IgD-negative memory B cell (primary cell): Measurements from ENCODE around the gene MEMO1. TPM values are rescaled to one million over a fixed set of nuclear protein-coding genes. Genes with fewer than 3 reads are reported as not detected.

Experiments used
- H3K27ac Mint-ChIP-seq, 3 donors: one replicate each; pipeline ENCODE4 v1.8.0; 2020 to 2022; ENCODE audit warnings: mild to moderate bottlenecking in 3 of 3, mixed read lengths in 3 of 3, moderate library complexity in 1 of 3
- H3K27me3 Mint-ChIP-seq: one replicate; pipeline ENCODE4 v1.8.0; 2021; ENCODE audit warnings: mixed read lengths
- H3K36me3 Mint-ChIP-seq: one replicate; pipeline ENCODE4 v1.8.0; 2020; ENCODE audit warnings: mild to moderate bottlenecking, mixed read lengths
- H3K4me1 Mint-ChIP-seq, 3 donors: one replicate each; pipeline ENCODE4 v1.8.0; 2020 to 2022; ENCODE audit warnings: mixed read lengths in 3 of 3, mild to moderate bottlenecking in 1 of 3
- H3K4me3 Mint-ChIP-seq, 4 donors: one replicate each; pipeline ENCODE4 v1.8.0; 2020 to 2022; ENCODE audit warnings: mild to moderate bottlenecking in 4 of 4, mixed read lengths in 4 of 4, moderate library complexity in 3 of 4
- H3K9me3 Mint-ChIP-seq, 3 donors: one replicate each; pipeline ENCODE4 v1.8.0; 2020 to 2021; ENCODE audit warnings: mixed read lengths in 3 of 3, mild to moderate bottlenecking in 1 of 3
- polyA plus RNA-seq: library from polyadenylated mRNA; unstranded; fragments of 300-500 nt; fragmentation: Illumina TruSeq; gene quantifications from one replicate; pipeline ENCODE4 v1.2.3, GENCODE V29; 2021

The MEMO1 gene
- polyA plus RNA-seq, 1 donor from 2014 or later = 32.0 TPM

DNA sequence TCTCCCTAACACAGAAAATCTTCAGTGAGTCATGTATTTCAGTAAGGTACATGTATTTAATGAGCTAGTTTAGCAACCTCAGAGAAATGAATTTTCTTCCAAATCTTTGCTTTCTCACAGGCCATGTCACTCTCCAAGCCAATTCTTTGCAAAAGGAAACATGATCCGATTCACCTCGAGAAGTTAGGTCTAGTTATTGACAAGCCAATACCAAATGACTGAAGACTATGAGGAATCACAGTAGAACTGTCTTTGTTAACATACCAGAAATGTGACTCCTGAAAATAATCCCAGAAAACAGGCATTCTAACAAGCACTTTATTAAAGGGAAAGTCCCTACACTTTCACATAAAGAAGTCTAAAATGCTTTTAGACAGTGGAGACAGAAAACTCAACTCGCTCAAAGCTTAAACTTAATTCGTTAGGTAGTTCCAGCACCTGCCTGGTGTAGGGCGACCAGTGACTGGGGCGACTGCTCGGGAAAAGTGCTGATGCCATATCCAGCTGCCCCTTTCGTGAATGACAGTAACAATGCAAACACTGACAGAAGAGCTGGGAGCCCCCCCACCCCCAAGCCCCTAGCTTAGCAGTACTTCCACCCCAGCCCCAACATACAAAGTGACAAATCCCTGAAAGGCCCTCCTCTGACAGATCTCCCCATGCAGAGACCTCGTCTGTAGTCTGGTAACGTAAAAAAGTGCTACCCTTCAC, 1.8 kb downstream of the MEMO1 start:
- peak overlapping the region; percentile 88 to 90 (median 88) for H3K27ac Mint-ChIP-seq
- peaks cover 42 to 55% (median 54%) of the 10 kb centered on the region in 3 donors for H3K4me1 Mint-ChIP-seq
- H3K27me3 Mint-ChIP-seq = no peaks in the 10 kb centered on the region
- no peaks in the 10 kb centered on the region for H3K9me3 Mint-ChIP-seq
- peak overlapping the region; percentile 90 to 99 (median 94) for H3K4me3 Mint-ChIP-seq
- peaks cover 2% of the 10 kb centered on the region for H3K36me3 Mint-ChIP-seq

DNA sequence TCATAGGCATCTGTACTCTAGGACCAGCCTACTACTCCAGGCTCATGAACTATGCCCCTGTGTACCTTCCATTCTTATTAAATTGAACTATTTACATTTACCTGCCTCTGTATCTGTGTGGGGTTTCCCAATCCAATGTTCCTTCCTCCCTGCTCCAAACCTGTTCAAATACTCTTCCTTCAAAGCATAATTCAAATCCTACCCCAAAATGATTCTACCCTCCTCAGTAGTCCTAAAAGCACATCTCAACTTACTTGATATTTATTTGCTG, 3.8 kb downstream of the MEMO1 start:
- H3K4me1 Mint-ChIP-seq = peaks cover 44 to 53% (median 46%) of the 10 kb centered on the region in 3 donors
- no peaks in the 10 kb centered on the region for H3K27me3 Mint-ChIP-seq
- H3K9me3 Mint-ChIP-seq = no peaks in the 10 kb centered on the region
- no peak overlapping the region for H3K27ac Mint-ChIP-seq
- H3K4me3 Mint-ChIP-seq = peak overlapping the region in 2 of 4 donors; percentile 15 to 60
- peaks cover 2% of the 10 kb centered on the region for H3K36me3 Mint-ChIP-seq

DNA sequence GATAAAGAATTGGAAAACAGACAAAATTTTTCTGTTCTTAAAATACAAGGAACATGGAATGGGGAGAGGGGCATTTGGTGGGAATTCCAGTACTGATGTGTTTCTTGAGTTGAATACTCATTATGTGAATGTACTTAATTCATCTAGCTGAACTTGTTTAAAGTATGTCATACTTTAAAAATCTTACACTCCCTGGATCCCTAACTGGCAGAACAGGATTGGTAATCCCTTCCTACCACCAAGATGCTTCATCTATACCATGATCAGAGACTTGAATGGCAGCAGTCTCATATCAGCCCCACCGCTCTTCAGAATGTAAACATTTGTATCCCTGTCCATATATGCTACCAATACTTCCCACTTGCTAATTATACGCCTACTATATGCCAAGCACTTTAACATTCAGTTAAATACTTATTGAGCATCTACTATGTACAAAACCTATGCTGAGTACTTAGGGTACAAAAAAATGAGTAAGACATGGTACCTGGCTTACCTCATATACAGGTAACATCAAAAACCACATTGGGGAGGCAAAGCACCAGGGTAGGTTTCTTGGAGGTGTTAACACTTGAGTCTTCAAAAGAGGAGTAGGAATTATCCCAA, 5.3 kb downstream of the MEMO1 start:
- peak overlapping the region in 2 of 4 donors; percentile 31 to 70 for H3K4me3 Mint-ChIP-seq
- H3K9me3 Mint-ChIP-seq = no peaks in the 10 kb centered on the region
- H3K36me3 Mint-ChIP-seq = peaks cover 2% of the 10 kb centered on the region
- no peaks in the 10 kb centered on the region for H3K27me3 Mint-ChIP-seq
- peak overlapping the region in 1 of 3 donors; percentile 49 for H3K27ac Mint-ChIP-seq
- peaks cover 40 to 49% (median 43%) of the 10 kb centered on the region in 3 donors for H3K4me1 Mint-ChIP-seq

DNA sequence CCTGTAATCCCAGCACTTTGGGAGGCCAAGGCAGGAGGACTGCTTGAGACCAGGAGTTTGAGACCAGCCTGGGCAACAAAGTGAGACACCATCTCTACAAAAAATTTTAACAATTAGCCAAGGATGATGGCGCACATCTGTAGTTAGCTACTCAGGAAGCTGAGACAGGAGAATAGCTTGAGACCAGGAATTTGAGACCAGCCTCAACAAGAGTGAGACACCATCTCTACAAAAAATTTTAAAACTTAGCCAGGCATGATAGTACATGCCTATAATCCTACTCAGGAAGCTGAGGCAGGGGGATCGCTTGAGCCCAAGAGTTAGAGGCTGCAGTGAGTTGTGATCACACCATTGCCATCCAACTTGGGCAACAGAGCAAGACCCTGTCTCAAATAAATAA, 7.0 kb downstream of the MEMO1 start:
- Mint-ChIP-seq H3K27ac (peak overlapping the region in 1 of 3 donors; percentile 53), H3K36me3 (peaks cover 2% of the 10 kb centered on the region), H3K27me3 (no peaks in the 10 kb centered on the region), H3K9me3 (no peaks in the 10 kb centered on the region), H3K4me1 (peaks cover 43 to 56% (median 51%) of the 10 kb centered on the region in 3 donors), H3K4me3 (no peak overlapping the region)

DNA sequence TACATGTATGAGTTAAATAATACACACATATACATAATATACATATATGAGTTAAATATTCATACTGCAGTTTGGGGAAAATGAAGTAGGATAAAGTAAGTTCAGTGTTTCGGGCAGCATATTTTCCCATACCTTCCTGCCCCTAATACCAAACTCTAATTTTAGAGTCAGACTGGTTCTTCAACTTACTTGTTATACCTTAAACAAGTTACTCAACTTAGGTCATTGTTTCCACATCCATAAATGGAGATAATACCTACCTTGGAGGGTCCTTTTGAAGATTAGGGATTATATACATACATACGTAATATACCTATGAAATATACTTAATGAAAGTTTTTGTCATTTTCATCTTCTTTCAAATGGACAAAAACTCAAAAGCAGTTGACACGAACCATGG, 8.4 kb downstream of the MEMO1 start:
- Mint-ChIP-seq H3K27ac (no peak overlapping the region), H3K9me3 (no peaks in the 10 kb centered on the region), H3K4me3 (no peak overlapping the region), H3K4me1 (peaks cover 42 to 52% (median 49%) of the 10 kb centered on the region in 3 donors), H3K36me3 (peaks cover 2% of the 10 kb centered on the region), H3K27me3 (no peaks in the 10 kb centered on the region)

DNA sequence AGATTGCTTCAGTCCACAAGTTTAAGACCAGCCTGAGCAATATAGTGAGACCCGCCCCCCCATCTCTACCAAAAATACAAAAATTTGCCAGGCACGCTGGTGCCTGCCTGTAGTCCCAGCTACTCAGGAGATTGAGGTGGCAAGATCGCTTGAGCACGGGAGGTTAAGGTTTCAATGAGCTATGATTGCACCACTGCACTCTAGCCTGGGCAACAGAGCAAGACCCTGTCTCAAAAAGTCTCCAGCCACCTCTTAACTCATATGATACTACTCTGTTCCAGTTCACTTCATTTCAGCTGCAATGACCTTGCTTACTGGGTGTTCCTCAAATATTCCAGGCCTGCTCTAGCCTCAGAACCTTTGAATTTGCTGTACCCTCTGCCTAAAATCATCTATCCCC, 11.4 kb downstream of the MEMO1 start:
- Mint-ChIP-seq H3K9me3 (no peaks in the 10 kb centered on the region), H3K27me3 (no peaks in the 10 kb centered on the region), H3K36me3 (peaks cover 2% of the 10 kb centered on the region), H3K4me3 (no peak overlapping the region), H3K27ac (no peak overlapping the region), H3K4me1 (peaks cover 33 to 41% (median 37%) of the 10 kb centered on the region in 3 donors)

DNA sequence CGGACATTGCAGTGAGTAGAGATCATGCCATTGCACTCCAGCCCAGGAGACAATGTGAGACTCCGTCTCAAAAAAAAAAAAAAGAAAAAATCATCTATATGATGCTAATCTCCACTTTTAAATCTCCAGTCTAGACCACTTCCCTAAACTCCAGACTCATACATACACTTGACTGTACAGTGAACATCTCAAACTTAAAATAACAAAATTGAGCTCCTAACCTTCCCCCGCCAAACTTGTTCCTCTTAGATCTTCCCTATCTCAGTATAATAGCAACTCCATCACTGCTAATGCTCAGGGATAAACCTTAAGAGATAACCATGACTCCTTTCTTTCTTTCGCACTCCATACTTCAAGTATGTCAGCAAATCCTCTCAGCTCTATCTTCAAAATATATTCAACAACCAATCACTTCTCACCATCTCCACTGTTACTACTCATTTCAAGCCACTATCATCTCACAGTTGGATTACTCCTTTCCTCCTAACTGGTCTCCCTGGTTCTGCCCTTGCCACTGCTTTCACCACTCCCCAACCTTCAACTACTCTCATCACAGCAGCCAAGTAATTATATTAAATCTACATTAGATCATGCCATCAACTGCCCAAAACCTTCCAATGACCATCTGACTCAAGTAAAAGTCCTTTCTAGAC, 12.0 kb downstream of the MEMO1 start:
- Mint-ChIP-seq H3K9me3 (no peaks in the 10 kb centered on the region), H3K36me3 (peaks cover 2% of the 10 kb centered on the region), H3K4me1 (peaks cover 30 to 40% (median 37%) of the 10 kb centered on the region in 3 donors), H3K27ac (no peak overlapping the region), H3K4me3 (no peak overlapping the region), H3K27me3 (no peaks in the 10 kb centered on the region)

DNA sequence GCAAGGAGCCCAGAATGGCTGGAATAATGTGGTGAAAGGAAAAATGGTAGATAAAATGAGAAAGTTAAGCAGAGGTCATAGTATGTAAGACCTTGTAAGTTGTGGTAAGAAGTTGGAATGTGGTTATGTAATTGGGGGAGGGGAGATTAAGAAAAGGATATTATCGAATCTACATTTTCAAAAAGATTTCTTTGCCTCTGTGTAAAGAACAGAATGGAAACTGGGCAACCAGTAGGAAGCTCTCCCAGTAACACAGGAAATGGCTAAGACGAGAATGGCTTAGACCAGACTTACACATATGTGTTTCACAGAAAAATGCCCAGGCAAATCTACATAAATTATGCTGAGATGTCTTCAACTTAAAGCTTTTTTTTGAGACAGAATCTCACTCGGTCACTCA, 13.2 kb downstream of the MEMO1 start:
- Mint-ChIP-seq H3K9me3 (no peaks in the 10 kb centered on the region), H3K4me3 (peak overlapping the region in 1 of 4 donors; percentile 45), H3K36me3 (peaks cover 2% of the 10 kb centered on the region), H3K27me3 (no peaks in the 10 kb centered on the region), H3K4me1 (peaks cover 33 to 48% (median 36%) of the 10 kb centered on the region in 3 donors), H3K27ac (no peak overlapping the region)

DNA sequence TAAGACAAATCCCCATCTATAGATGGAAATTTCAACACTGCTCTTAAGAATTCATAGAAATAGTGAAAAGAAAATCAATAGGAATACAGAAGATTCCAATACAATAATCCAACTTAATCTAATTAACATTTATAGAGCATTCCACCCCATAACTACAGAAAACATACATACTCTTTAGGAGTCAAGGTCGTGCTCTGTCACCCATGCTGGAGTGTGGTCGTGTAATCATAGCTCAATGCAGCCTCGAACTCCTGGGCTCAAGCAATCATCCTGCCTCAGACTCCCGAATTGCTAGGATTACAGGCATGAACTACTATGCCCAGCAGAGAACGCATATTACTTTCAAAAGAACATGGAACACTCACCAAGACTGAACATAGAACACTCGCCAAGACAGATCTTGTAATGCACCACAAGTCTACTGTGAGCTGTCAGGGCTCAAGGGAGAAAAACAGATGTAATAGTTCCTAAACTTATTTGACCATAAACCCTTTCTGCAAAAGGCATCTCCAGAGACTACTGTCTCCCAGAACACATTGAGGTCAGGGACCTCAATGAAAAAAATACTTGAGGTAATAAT, 14.1 kb downstream of the MEMO1 start:
- Mint-ChIP-seq H3K4me3 (peak overlapping the region in 2 of 4 donors; percentile 3 to 58), H3K36me3 (peaks cover 2% of the 10 kb centered on the region), H3K4me1 (peaks cover 35 to 51% (median 41%) of the 10 kb centered on the region in 3 donors), H3K27me3 (no peaks in the 10 kb centered on the region), H3K9me3 (no peaks in the 10 kb centered on the region), H3K27ac (peak overlapping the region in 2 of 3 donors; percentile 59 to 61)

DNA sequence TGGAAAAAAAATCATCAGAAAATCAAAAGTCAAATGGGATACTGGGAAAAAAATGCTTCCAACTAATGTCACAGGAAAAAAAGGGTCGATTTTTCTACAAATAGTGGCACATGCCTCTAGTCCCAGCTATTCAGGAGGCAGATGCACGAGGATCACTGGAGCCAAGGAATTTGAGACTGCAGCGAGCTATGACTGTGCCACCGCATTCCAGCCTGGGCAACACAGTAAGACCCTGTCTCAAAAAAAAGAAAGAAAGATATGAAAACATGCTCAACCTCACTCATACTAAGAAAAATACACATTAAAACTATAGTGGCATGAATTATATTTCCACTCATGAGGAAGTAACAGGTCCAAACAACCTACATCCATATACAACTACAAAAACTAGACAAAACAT, 17.9 kb downstream of the MEMO1 start:
- H3K36me3 Mint-ChIP-seq = peaks cover 4% of the 10 kb centered on the region
- no peaks in the 10 kb centered on the region for H3K27me3 Mint-ChIP-seq
- H3K27ac Mint-ChIP-seq = peak overlapping the region in 2 of 3 donors; percentile 11 to 46
- H3K4me1 Mint-ChIP-seq = peaks cover 22 to 43% (median 29%) of the 10 kb centered on the region in 3 donors
- H3K9me3 Mint-ChIP-seq = no peaks in the 10 kb centered on the region
- no peak overlapping the region for H3K4me3 Mint-ChIP-seq

DNA sequence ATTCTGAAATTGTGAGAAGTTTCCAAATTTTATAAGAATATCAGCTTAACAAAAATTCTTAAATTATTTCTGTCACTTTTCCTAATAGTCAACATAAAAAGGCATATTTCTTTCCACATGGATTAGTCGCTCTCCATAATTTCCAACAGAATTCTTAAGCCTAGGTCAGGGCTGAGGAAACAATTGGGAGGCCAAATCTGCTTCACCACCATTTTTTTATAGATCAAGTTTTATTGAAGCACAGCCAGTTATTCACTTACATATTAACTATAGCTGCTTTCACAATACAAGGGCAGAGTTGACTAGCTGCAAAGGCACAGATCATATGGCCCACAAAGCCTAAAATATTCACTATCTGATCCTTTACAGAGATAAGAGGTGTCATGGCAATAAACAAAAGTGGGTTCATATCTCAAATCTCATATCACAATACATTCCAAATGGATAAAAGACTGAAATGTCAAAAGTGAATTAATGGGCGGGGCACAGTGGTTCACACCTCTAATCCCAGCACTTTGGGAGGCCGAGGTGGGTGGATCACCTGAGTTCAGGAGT, 18.7 kb downstream of the MEMO1 start:
- H3K27ac Mint-ChIP-seq = peak overlapping the region in 1 of 3 donors; percentile 11
- H3K9me3 Mint-ChIP-seq = no peaks in the 10 kb centered on the region
- H3K4me3 Mint-ChIP-seq = no peak overlapping the region
- peaks cover 4% of the 10 kb centered on the region for H3K36me3 Mint-ChIP-seq
- H3K27me3 Mint-ChIP-seq = no peaks in the 10 kb centered on the region
- peaks cover 18 to 40% (median 23%) of the 10 kb centered on the region in 3 donors for H3K4me1 Mint-ChIP-seq

DNA sequence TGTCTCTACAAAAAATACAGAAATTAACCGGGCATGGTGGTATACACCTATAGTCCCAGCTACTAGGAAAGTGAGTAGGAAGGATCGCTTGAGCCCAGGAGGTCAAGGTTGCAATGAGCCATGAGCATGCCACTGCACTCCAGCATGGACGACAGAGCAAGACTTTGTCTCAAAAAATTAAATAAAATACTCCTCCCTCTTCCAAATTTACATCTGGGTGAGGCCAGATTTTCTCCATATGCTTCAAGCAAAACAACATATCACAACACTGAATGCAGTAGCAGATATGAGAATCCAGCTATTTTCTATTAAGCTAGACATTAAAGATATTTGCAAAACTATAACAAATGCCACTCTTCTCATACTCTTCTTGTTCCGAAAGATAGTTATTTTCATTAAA, 20.9 kb downstream of the MEMO1 start:
- no peak overlapping the region for H3K4me3 Mint-ChIP-seq
- peaks cover 8 to 34% (median 24%) of the 10 kb centered on the region in 3 donors for H3K4me1 Mint-ChIP-seq
- no peaks in the 10 kb centered on the region for H3K9me3 Mint-ChIP-seq
- H3K36me3 Mint-ChIP-seq = peaks cover 2% of the 10 kb centered on the region
- peak overlapping the region in 1 of 3 donors; percentile 23 for H3K27ac Mint-ChIP-seq
- no peaks in the 10 kb centered on the region for H3K27me3 Mint-ChIP-seq

DNA sequence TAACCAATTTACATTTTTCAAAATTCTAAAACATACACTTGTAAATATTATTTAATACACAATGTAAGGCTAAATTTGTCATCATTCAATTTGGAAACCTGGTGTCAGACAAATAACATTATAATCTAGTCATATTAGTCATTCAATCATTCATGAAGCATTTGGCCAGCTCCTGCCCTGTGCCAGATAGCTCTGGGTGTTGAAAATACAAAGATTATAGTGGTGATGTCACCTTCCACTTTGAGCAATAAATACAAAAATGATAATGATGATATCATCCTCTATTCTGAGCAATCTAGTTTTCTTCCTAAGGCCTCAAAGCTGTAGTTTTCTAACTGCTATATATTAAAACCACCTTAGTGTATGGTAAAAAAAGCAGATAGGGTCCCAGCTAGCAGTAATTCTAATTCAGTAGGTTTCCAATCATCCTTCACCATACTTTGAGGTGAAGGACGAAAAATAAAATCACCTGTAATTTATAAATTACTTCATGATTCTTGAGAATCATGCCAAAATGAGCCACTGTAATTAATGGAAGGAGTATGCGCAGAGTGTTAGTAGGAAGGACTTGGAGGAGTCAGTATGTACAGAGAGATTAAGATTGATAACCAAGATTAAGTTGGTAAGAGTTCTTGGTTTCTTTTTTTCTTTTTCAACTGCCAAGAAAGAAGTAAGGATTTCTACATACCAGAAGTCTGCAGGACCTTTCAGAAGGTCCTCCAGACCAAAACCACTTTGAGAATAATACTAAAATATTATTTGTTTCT, 23.2 kb downstream of the MEMO1 start:
- H3K27me3 Mint-ChIP-seq = no peaks in the 10 kb centered on the region
- no peak overlapping the region for H3K4me3 Mint-ChIP-seq
- H3K27ac Mint-ChIP-seq = peak overlapping the region in 1 of 3 donors; percentile 67
- H3K9me3 Mint-ChIP-seq = no peaks in the 10 kb centered on the region
- H3K4me1 Mint-ChIP-seq = peaks cover 11 to 24% (median 17%) of the 10 kb centered on the region in 3 donors
- H3K36me3 Mint-ChIP-seq = peaks cover 3% of the 10 kb centered on the region

DNA sequence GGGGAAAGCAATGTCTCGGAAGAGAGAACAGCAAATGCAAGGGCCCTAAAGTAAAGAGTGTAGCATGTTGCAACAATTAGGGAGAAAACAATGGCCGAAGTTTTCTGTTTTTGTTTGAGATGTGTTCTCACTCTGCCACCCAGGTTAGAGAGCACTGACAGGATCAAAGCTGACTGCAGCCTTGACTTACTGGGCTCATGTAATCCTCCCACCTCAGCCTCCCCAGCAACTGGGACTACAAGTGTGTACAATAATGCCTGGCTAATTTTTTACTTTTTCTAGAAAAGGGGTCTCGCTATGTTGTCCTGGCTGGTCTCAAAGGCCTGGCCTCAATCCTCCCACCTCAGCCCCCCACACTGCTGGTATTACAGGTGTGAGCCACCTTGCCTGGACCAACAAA, 23.9 kb downstream of the MEMO1 start:
- Mint-ChIP-seq H3K36me3 (peaks cover 3% of the 10 kb centered on the region), H3K27ac (peak overlapping the region in 1 of 3 donors; percentile 69), H3K4me3 (no peak overlapping the region), H3K27me3 (no peaks in the 10 kb centered on the region), H3K9me3 (no peaks in the 10 kb centered on the region), H3K4me1 (peaks cover 9 to 21% (median 13%) of the 10 kb centered on the region in 3 donors)
